Transverse colon (tissue), 4 donors: ENCODE measurements around the gene NFIA. TPM values are rescaled to one million over a fixed set of nuclear protein-coding genes. Genes with fewer than 3 reads are reported as not detected.
"Not testable (repeated sequence)": the region's sequence is repeated elsewhere in the genome, so short reads cannot be mapped to it uniquely, and the experiment has no call there.

Experiments
- DNase-seq: peaks from one replicate; pipeline ENCODE4 v3.0.0-alpha.2; 2019
- H3K27ac ChIP-seq, 4 donors: fragments of 200-600 bp; sonication (generic); 2 replicates each; pipeline ENCODE4 v1.5.1; 2016 to 2018; ENCODE audit warnings: inconsistent platforms in 4 of 4
- H3K27me3 ChIP-seq: fragments of 200-600 bp; sonication (generic); 2 replicates; pipeline ENCODE4 v1.5.1; 2017; ENCODE audit warnings: inconsistent platforms
- H3K36me3 ChIP-seq, 4 donors: fragments of 200-600 bp; sonication (generic); 2 replicates each; pipeline ENCODE4 v1.5.1; 2017 to 2019; ENCODE audit warnings: inconsistent platforms in 4 of 4
- H3K4me1 ChIP-seq, 4 donors: fragments of 200-600 bp; sonication (generic); 2 replicates each; pipeline ENCODE4 v1.5.1; 2017 to 2020; ENCODE audit warnings: inconsistent platforms in 4 of 4
- H3K4me3 ChIP-seq, 4 donors: fragments of 200-600 bp; sonication (generic); 1 replicate in 1 of 4; 2 replicates in 3 of 4; pipeline versions ENCODE4 v1.5.1 to v1.6.1; 2017 to 2019; ENCODE audit warnings: inconsistent platforms in 4 of 4
- H3K9me3 ChIP-seq, 2 donors: fragments of 200-600 bp; sonication (generic); 2 replicates each; pipeline ENCODE4 v1.5.1; 2017 to 2019; ENCODE audit warnings: inconsistent platforms in 2 of 2
- EP300 ChIP-seq: sonication (generic); formaldehyde crosslinking; IDR thresholded peaks from one replicate; pipeline ENCODE4 v1.6.1; 2017; ENCODE audit warnings: antibody characterized with exemption, low read depth
- POLR2A ChIP-seq: fragments of 450-650 bp; IDR thresholded peaks from one replicate; pipeline ENCODE4 v1.6.1; 2016; ENCODE audit warnings: antibody characterized with exemption, mild to moderate bottlenecking, moderate library complexity
- POLR2AphosphoS5 ChIP-seq, 3 donors: sonication (generic); formaldehyde crosslinking; IDR thresholded peaks; one replicate each; pipeline ENCODE4 v1.6.1; 2016; ENCODE audit warnings: antibody characterized with exemption in 3 of 3
- WGBS, 2 donors: methylation state at CpG; one replicate each; pipeline ENCODE4 v1.1.5; 2018; ENCODE audit warnings: low coverage in 1 of 2; 5-methylcytosine and 5-hydroxymethylcytosine counted together
- in situ Hi-C, 4 donors: fragments of 200-750 bp; cut with MboI; loops; one replicate each; pipeline versions ENCODE4 v1.15.0 to v1.15.1; 2017; ENCODE audit warnings: low sequenced_read_pairs in 3 of 4, low pct_ligation_motif_present in 1 of 4, low pct_unique_long_range_greater_than_20kb in 1 of 4
- intact Hi-C: fragments of 100-400 bp; cut with DNase I; formaldehyde crosslinking; loops from one replicate; pipeline ENCODE4 v1.15.1; 2023; ENCODE audit warnings: low total_unique reads
- total RNA-seq, 4 donors: library from RNA; depleted of rRNA; stranded (reverse); fragments of >200 nt; gene quantifications; one replicate each; pipeline ENCODE4 v1.1.0, GENCODE V29; 2016
- TF ChIP-seq, protein P1 (sequence below), 5 experiments: fragments of 200-600 bp in 3 of 5; fragments of 450-650 bp in 2 of 5; sonication (generic) in 3 of 5; IDR thresholded peaks; 1 replicate in 2 of 5; 2 replicates in 3 of 5; pipeline ENCODE4 v1.5.1; 2016 to 2017; ENCODE audit warnings: antibody characterized with exemption in 5 of 5, inconsistent platforms in 3 of 5, mild to moderate bottlenecking in 2 of 5, moderate library complexity in 1 of 5

The NFIA gene
- total RNA-seq, 4 donors from 2014 or later, result 17.3 to 37.2 (median 29.8) TPM

DNA sequence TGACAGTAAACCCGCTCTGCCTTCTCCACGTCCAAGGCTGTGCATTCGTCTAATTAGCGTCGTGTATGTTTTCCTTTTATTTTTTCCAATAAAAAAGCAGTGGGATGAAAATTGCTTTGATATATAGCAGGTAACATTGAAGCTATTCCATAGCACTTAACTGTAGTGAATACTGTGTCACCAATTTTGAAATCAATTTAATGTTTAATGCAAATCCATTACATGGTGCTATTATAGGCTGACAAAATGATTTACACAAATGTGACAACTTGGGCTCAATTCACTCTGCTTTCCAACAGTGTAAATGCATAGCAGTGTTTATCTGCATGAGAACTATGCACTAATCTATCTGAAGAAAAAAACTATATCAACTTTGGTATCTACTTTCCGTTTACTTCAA lies 377.8 kb downstream of the NFIA start:
- intact Hi-C loops (no loop called here), in situ Hi-C loops (loop anchor here in 1 of 4 donors (25.0 kb wide), 1 partner anchor 402 kb away; no protein-coding TSS in a partner anchor)
- Histone ChIP-seq H3K27ac (no peak overlapping the region), H3K9me3 (no peaks in the 10 kb centered on the region), H3K4me3 (no peak overlapping the region), H3K36me3 (no peaks in the 10 kb centered on the region), H3K4me1 (peaks cover 0 to 11% (median 0%) of the 10 kb centered on the region in 4 donors), H3K27me3 (no peaks in the 10 kb centered on the region)
- TF ChIP-seq POLR2A, result no peak
- TF ChIP-seq POLR2AphosphoS5 (IDR thresholded peaks at IDR 0.05), result no peak
- TF ChIP-seq, protein P1, sequence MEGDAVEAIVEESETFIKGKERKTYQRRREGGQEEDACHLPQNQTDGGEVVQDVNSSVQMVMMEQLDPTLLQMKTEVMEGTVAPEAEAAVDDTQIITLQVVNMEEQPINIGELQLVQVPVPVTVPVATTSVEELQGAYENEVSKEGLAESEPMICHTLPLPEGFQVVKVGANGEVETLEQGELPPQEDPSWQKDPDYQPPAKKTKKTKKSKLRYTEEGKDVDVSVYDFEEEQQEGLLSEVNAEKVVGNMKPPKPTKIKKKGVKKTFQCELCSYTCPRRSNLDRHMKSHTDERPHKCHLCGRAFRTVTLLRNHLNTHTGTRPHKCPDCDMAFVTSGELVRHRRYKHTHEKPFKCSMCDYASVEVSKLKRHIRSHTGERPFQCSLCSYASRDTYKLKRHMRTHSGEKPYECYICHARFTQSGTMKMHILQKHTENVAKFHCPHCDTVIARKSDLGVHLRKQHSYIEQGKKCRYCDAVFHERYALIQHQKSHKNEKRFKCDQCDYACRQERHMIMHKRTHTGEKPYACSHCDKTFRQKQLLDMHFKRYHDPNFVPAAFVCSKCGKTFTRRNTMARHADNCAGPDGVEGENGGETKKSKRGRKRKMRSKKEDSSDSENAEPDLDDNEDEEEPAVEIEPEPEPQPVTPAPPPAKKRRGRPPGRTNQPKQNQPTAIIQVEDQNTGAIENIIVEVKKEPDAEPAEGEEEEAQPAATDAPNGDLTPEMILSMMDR (IDR thresholded peaks at IDR 0.05), result no peak
- TF ChIP-seq EP300, result no peak
- 91 to 98% methylated on average over 6 of the region's 6 CpGs for WGBS, 2 donors
- DNase-seq, result no peak

DNA sequence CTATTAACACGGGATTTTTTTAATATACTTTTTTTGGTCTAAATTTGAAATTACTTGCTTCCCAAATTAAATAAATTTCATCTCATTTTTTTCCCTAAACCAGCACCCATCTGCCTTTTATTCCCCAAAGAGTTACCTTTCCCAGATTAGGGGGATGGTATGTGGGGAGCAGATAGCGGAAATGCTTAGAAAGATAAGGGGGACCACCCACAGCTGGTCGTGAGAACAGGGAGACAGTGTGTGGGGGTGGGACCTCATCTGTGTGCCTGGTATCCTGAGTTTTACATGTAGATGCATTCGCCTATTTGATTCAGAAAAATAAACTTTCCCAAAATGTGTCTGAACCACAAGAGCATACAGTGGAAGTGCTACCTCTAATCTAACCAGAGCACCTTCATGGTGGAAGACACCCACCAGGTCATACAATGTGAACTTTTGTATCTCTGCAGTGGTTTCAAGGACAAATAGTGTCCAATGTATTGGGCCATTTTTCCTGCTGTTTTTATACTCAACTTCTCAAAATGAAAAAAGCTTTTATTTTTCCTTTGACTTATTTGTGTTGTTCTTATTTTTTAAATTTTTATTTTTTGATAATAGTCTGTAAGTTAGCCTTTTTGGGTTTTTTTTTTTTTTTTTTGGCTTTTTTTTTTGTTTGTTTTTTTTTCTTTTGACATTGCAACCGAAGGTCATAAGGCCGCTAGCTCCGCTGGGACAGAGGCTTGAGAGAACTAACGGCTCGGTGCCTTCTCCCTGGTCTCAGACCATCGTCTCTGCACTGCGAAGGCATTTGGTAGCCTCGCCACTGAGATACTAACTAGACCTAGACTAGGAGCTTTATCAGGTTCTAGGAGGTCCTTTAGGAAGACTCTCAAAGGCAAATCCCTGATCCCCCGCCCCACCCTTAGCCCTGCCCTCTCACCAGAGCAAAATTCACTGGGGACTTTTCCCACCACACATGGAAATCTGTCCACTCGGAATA lies 379.3 kb downstream of the NFIA start:
- in situ Hi-C loops, result loop anchor here in 1 of 4 donors (25.0 kb wide), 1 partner anchor 401 kb away; no protein-coding TSS in a partner anchor
- WGBS, 2 donors, result 80 to 84% methylated on average over 8 to 14 of the region's 14 CpGs
- TF ChIP-seq POLR2AphosphoS5 (IDR thresholded peaks at IDR 0.05), result no peak
- TF ChIP-seq, protein P1 (IDR thresholded peaks at IDR 0.05), result no peak
- TF ChIP-seq POLR2A, result no peak
- TF ChIP-seq EP300, result no peak
- peaks cover 0 to 11% (median 0%) of the 10 kb centered on the region in 4 donors for H3K4me1 ChIP-seq
- H3K27me3 ChIP-seq, result no peaks in the 10 kb centered on the region
- H3K27ac ChIP-seq, result no peak overlapping the region
- no peak for DNase-seq
- no peaks in the 10 kb centered on the region for H3K9me3 ChIP-seq
- no peak overlapping the region for H3K4me3 ChIP-seq
- H3K36me3 ChIP-seq, result no peaks in the 10 kb centered on the region
- intact Hi-C loops, result no loop called here

DNA sequence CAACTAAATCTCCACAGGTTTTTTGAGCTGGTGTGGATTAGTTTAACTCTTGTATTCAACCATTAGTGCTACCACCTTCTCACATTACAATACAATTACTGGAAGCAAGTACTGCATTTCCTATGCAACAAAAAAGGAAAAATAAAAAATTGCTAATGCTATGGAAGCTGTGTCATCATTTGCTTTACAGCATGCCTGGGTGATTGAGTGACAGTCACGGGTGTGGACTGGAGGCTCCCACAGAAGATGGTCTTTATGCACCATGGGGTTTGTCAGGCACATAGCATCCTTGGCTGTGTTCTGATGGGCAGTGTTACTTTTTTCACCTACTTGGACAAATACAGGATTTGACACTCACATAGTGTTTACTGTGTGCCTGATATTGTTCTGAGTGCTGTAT lies 380.3 kb downstream of the NFIA start:
- no peaks in the 10 kb centered on the region for H3K9me3 ChIP-seq
- 96 to 100% methylated on average over 1 of the region's 1 CpG for WGBS, 2 donors
- TF ChIP-seq POLR2AphosphoS5 (IDR thresholded peaks at IDR 0.05) (no peak), POLR2A (no peak), EP300 (no peak)
- intact Hi-C loops (no loop called here), in situ Hi-C loops (loop anchor here in 1 of 4 donors (25.0 kb wide), 1 partner anchor 400 kb away; no protein-coding TSS in a partner anchor)
- H3K4me1 ChIP-seq, result peaks cover 0 to 7% (median 0%) of the 10 kb centered on the region in 4 donors
- no peak overlapping the region for H3K27ac ChIP-seq
- no peak overlapping the region for H3K4me3 ChIP-seq
- H3K27me3 ChIP-seq, result no peaks in the 10 kb centered on the region
- no peak for DNase-seq
- no peaks in the 10 kb centered on the region for H3K36me3 ChIP-seq

DNA sequence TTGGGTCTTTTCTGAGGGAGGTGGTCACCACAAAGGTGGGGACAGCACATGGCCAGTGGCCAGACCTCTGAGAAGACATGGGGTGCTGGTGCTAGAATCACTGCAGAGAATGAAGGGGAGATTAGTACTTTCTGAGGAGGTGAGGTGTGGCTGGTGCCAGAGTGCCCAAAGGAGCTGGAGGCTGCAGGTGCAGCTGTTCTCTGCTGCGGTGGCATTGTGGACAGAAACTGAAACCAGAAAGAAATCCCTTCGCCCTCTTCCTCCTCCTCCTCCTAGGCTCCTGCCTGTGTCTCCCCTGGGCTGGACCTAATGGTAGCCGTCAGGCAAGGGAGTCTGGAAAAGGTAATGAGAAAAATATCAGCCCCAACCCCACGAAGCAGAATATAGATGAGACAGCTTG lies 380.9 kb downstream of the NFIA start:
- no peaks in the 10 kb centered on the region for H3K9me3 ChIP-seq
- in situ Hi-C loops, result loop anchor here in 1 of 4 donors (25.0 kb wide), 1 partner anchor 399 kb away; no protein-coding TSS in a partner anchor
- TF ChIP-seq POLR2AphosphoS5 (IDR thresholded peaks at IDR 0.05), result no peak
- no peak for TF ChIP-seq EP300
- no peak for TF ChIP-seq POLR2A
- TF ChIP-seq, protein P1 (IDR thresholded peaks at IDR 0.05), result no peak
- H3K27me3 ChIP-seq, result no peaks in the 10 kb centered on the region
- no peak overlapping the region for H3K27ac ChIP-seq
- no peak overlapping the region for H3K4me3 ChIP-seq
- H3K4me1 ChIP-seq, result peaks cover 0 to 3% (median 0%) of the 10 kb centered on the region in 4 donors
- no peak for DNase-seq
- WGBS, 2 donors, result 20 to 43% methylated on average over 1 to 4 of the region's 4 CpGs
- H3K36me3 ChIP-seq, result no peaks in the 10 kb centered on the region
- intact Hi-C loops, result no loop called here

DNA sequence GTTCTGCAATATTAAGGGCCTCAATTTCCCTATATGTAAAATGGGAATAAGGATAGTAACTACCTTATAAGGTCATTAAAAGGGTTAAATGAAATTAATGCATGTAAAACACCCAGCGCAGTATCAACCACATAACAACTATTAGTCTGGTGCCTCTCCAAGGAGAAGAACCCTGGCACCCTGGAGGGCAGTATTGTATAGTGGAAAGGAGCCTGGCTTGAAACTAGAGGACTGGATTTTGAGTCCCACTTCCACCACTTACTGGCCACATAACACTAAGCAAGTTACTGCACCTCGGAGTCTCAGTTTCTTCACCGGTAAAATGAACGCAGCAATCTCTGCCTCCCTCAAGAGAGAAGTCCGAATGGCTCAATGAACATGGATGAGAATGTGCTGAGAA lies 385.5 kb downstream of the NFIA start:
- H3K4me3 ChIP-seq, H3K27me3 ChIP-seq, H3K9me3 ChIP-seq, H3K27ac ChIP-seq, H3K4me1 ChIP-seq, H3K36me3 ChIP-seq, intact Hi-C loops, DNase-seq: not testable (repeated sequence)
- in situ Hi-C loops, result loop anchor here in 1 of 4 donors (25.0 kb wide), 1 partner anchor 394 kb away; no protein-coding TSS in a partner anchor
- 71 to 90% methylated on average over 1 to 5 of the region's 5 CpGs for WGBS, 2 donors
